ENCODE results near the gene GSG1L. TPM values are rescaled to one million over a fixed set of nuclear protein-coding genes. Genes with fewer than 3 reads are reported as not detected.

GSG1L gene
- total RNA-seq, 5 donors from 2014 or later (not counting 1 experiment from before 2014, with no cell fraction given): not detected

- Mint-ChIP-seq H3K4me3 (no peak overlapping the region), H3K9me3 (no peaks in the 10 kb centered on the region), H3K4me1 (no peaks in the 10 kb centered on the region), H3K36me3 (peaks cover 5% of the 10 kb centered on the region), H3K27ac (no peak overlapping the region), H3K27me3 (no peaks in the 10 kb centered on the region)
- Histone ChIP-seq H3K27ac (ENCODE audit: low read length) (no peak overlapping the region), H3K4me1 (ENCODE audit: control insufficient read depth in 1 of 2, extremely low read depth in 1 of 2, insufficient read depth in 2 of 2, low read length in 2 of 2) (no peaks in the 10 kb centered on the region), H3K36me3 (ENCODE audit: control insufficient read depth in 2 of 2, extremely low read depth in 1 of 2, insufficient read depth in 1 of 2, low read length in 1 of 2) (no peaks in the 10 kb centered on the region), H3K27me3 (replicated peaks in 1 of 2; ENCODE audit: control insufficient read depth in 2 of 2, extremely low read depth in 1 of 2, insufficient read depth in 2 of 2, low read length in 1 of 2) (peaks cover 0 to 5% of the 10 kb centered on the region in 2 experiments), H3K9me3 (no peaks in the 10 kb centered on the region), H3K4me3 (ENCODE audit: control insufficient read depth in 1 of 2, extremely low read depth in 1 of 2, low read length in 1 of 2) (no peak overlapping the region)
- ATAC-seq (replicated peaks in 1 of 4) (no peak), DNase-seq (no peak)
- ChIA-PET POLR2A (no interaction called here), CTCF (no interaction called here)
- WGBS (ENCODE audit: insufficient coverage): 68% methylated on average over 7 of the region's 7 CpGs
Measured at GRCh38 chr16:27781195-27781524, 282.4 kb downstream of the GSG1L start.

- CTCF ChIA-PET: no interaction called here
- H3K27me3 ChIP-seq (replicated peaks in 1 of 2; ENCODE audit: control insufficient read depth in 2 of 2, extremely low read depth in 1 of 2, insufficient read depth in 2 of 2, low read length in 1 of 2): peaks cover 0 to 5% of the 10 kb centered on the region in 2 experiments
- no peak for DNase-seq
- POLR2A ChIA-PET: no interaction called here
- WGBS (ENCODE audit: insufficient coverage): 91% methylated on average over 5 of the region's 8 CpGs
- H3K36me3 ChIP-seq (ENCODE audit: control insufficient read depth in 2 of 2, extremely low read depth in 1 of 2, insufficient read depth in 1 of 2, low read length in 1 of 2): no peaks in the 10 kb centered on the region
- H3K36me3 Mint-ChIP-seq: peaks cover 5% of the 10 kb centered on the region
- no peaks in the 10 kb centered on the region for H3K27me3 Mint-ChIP-seq
- ATAC-seq (replicated peaks in 1 of 4): no peak
- no peaks in the 10 kb centered on the region for H3K4me1 ChIP-seq (ENCODE audit: control insufficient read depth in 1 of 2, extremely low read depth in 1 of 2, insufficient read depth in 2 of 2, low read length in 2 of 2)
- H3K27ac Mint-ChIP-seq: no peak overlapping the region
- no peak overlapping the region for H3K27ac ChIP-seq (ENCODE audit: low read length)
- no peaks in the 10 kb centered on the region for H3K4me1 Mint-ChIP-seq
- H3K4me3 ChIP-seq (ENCODE audit: control insufficient read depth in 1 of 2, extremely low read depth in 1 of 2, low read length in 1 of 2): no peak overlapping the region
- H3K4me3 Mint-ChIP-seq: no peak overlapping the region
- H3K9me3 ChIP-seq: no peaks in the 10 kb centered on the region
- no peaks in the 10 kb centered on the region for H3K9me3 Mint-ChIP-seq
Measured at GRCh38 chr16:27780468-27781194, 282.9 kb downstream of the GSG1L start.

GRCh38 chr16:27779641-27780164, 283.8 kb downstream of the GSG1L start:
- no peak for ATAC-seq (replicated peaks in 1 of 4)
- Histone ChIP-seq H3K9me3 (no peaks in the 10 kb centered on the region), H3K4me1 (ENCODE audit: control insufficient read depth in 1 of 2, extremely low read depth in 1 of 2, insufficient read depth in 2 of 2, low read length in 2 of 2) (no peaks in the 10 kb centered on the region), H3K27me3 (replicated peaks in 1 of 2; ENCODE audit: control insufficient read depth in 2 of 2, extremely low read depth in 1 of 2, insufficient read depth in 2 of 2, low read length in 1 of 2) (peaks cover 0 to 5% of the 10 kb centered on the region in 2 experiments), H3K4me3 (ENCODE audit: control insufficient read depth in 1 of 2, extremely low read depth in 1 of 2, low read length in 1 of 2) (no peak overlapping the region), H3K27ac (ENCODE audit: low read length) (no peak overlapping the region), H3K36me3 (ENCODE audit: control insufficient read depth in 2 of 2, extremely low read depth in 1 of 2, insufficient read depth in 1 of 2, low read length in 1 of 2) (no peaks in the 10 kb centered on the region)
- ChIA-PET CTCF (no interaction called here), POLR2A (no interaction called here)
- Mint-ChIP-seq H3K4me3 (no peak overlapping the region), H3K4me1 (no peaks in the 10 kb centered on the region), H3K27ac (no peak overlapping the region), H3K9me3 (no peaks in the 10 kb centered on the region), H3K36me3 (peaks cover 5% of the 10 kb centered on the region), H3K27me3 (no peaks in the 10 kb centered on the region)
- no peak for DNase-seq
- WGBS (ENCODE audit: insufficient coverage): 84% methylated on average over 13 of the region's 23 CpGs

- Histone ChIP-seq H3K27me3 (replicated peaks in 1 of 2; ENCODE audit: control insufficient read depth in 2 of 2, extremely low read depth in 1 of 2, insufficient read depth in 2 of 2, low read length in 1 of 2) (peaks cover 0 to 5% of the 10 kb centered on the region in 2 experiments), H3K36me3 (ENCODE audit: control insufficient read depth in 2 of 2, extremely low read depth in 1 of 2, insufficient read depth in 1 of 2, low read length in 1 of 2) (no peaks in the 10 kb centered on the region), H3K4me3 (ENCODE audit: control insufficient read depth in 1 of 2, extremely low read depth in 1 of 2, low read length in 1 of 2) (no peak overlapping the region), H3K4me1 (ENCODE audit: control insufficient read depth in 1 of 2, extremely low read depth in 1 of 2, insufficient read depth in 2 of 2, low read length in 2 of 2) (no peaks in the 10 kb centered on the region), H3K9me3 (no peaks in the 10 kb centered on the region), H3K27ac (ENCODE audit: low read length) (no peak overlapping the region)
- H3K4me1 Mint-ChIP-seq: no peaks in the 10 kb centered on the region
- H3K27ac Mint-ChIP-seq: no peak overlapping the region
- ATAC-seq (replicated peaks in 1 of 4) (no peak), DNase-seq (no peak)
- POLR2A ChIA-PET: no interaction called here
- 83% methylated on average over 5 of the region's 10 CpGs for WGBS (ENCODE audit: insufficient coverage)
- H3K36me3 Mint-ChIP-seq: peaks cover 5% of the 10 kb centered on the region
- no peak overlapping the region for H3K4me3 Mint-ChIP-seq
- no peaks in the 10 kb centered on the region for H3K9me3 Mint-ChIP-seq
- H3K27me3 Mint-ChIP-seq: no peaks in the 10 kb centered on the region
- CTCF ChIA-PET: no interaction called here
Measured at GRCh38 chr16:27778926-27779570, 284.5 kb downstream of the GSG1L start.

- ATAC-seq (replicated peaks in 1 of 4): no peak
- H3K27me3 ChIP-seq (replicated peaks in 1 of 2; ENCODE audit: control insufficient read depth in 2 of 2, extremely low read depth in 1 of 2, insufficient read depth in 2 of 2, low read length in 1 of 2): peaks cover 0 to 2% of the 10 kb centered on the region in 2 experiments
- no peak overlapping the region for H3K27ac Mint-ChIP-seq
- no peak overlapping the region for H3K4me3 Mint-ChIP-seq
- no peak for DNase-seq
- H3K9me3 ChIP-seq: no peaks in the 10 kb centered on the region
- peaks cover 10% of the 10 kb centered on the region for H3K36me3 Mint-ChIP-seq
- ChIA-PET POLR2A (no interaction called here), CTCF (no interaction called here)
- no peaks in the 10 kb centered on the region for H3K9me3 Mint-ChIP-seq
- H3K4me1 Mint-ChIP-seq: no peaks in the 10 kb centered on the region
- H3K36me3 ChIP-seq (ENCODE audit: control insufficient read depth in 2 of 2, extremely low read depth in 1 of 2, insufficient read depth in 1 of 2, low read length in 1 of 2): no peaks in the 10 kb centered on the region
- 92% methylated on average over 17 of the region's 20 CpGs for WGBS (ENCODE audit: insufficient coverage)
- no peaks in the 10 kb centered on the region for H3K4me1 ChIP-seq (ENCODE audit: control insufficient read depth in 1 of 2, extremely low read depth in 1 of 2, insufficient read depth in 2 of 2, low read length in 2 of 2)
- H3K27me3 Mint-ChIP-seq: no peaks in the 10 kb centered on the region
- no peak overlapping the region for H3K4me3 ChIP-seq (ENCODE audit: control insufficient read depth in 1 of 2, extremely low read depth in 1 of 2, low read length in 1 of 2)
- no peak overlapping the region for H3K27ac ChIP-seq (ENCODE audit: low read length)
Measured at GRCh38 chr16:27778171-27778925, 285.2 kb downstream of the GSG1L start.

GRCh38 chr16:27777527-27777926, 286.0 kb downstream of the GSG1L start:
- H3K27ac ChIP-seq (ENCODE audit: low read length): no peak overlapping the region
- Mint-ChIP-seq H3K27me3 (no peaks in the 10 kb centered on the region), H3K4me3 (no peak overlapping the region), H3K9me3 (no peaks in the 10 kb centered on the region), H3K36me3 (peaks cover 10% of the 10 kb centered on the region), H3K27ac (no peak overlapping the region), H3K4me1 (no peaks in the 10 kb centered on the region)
- H3K27me3 ChIP-seq (replicated peaks in 1 of 2; ENCODE audit: control insufficient read depth in 2 of 2, extremely low read depth in 1 of 2, insufficient read depth in 2 of 2, low read length in 1 of 2): no peaks in the 10 kb centered on the region
- H3K9me3 ChIP-seq: no peaks in the 10 kb centered on the region
- WGBS (ENCODE audit: insufficient coverage): 78% methylated on average over 9 of the region's 13 CpGs
- DNase-seq (no peak), ATAC-seq (replicated peaks in 1 of 4) (no peak)
- H3K4me1 ChIP-seq (ENCODE audit: control insufficient read depth in 1 of 2, extremely low read depth in 1 of 2, insufficient read depth in 2 of 2, low read length in 2 of 2): no peaks in the 10 kb centered on the region
- H3K36me3 ChIP-seq (ENCODE audit: control insufficient read depth in 2 of 2, extremely low read depth in 1 of 2, insufficient read depth in 1 of 2, low read length in 1 of 2): no peaks in the 10 kb centered on the region
- no peak overlapping the region for H3K4me3 ChIP-seq (ENCODE audit: control insufficient read depth in 1 of 2, extremely low read depth in 1 of 2, low read length in 1 of 2)
- ChIA-PET CTCF (no interaction called here), POLR2A (no interaction called here)
